T47D (cell line): ENCODE data around the gene DTX4.

ENCODE experiments used
- DNase-seq, 2 experiments: peaks; one replicate each; pipeline versions ENCODE4 v3.0.0 to v3.0.0-alpha.2; 2011 to 2012; ENCODE audit warnings: low read depth in 1 of 2, low spot score in 1 of 2
- JUND ChIP-seq: IDR thresholded peaks from 2 replicates; pipeline ENCODE4 v1.6.1; 2012; ENCODE audit warnings: low read depth
- in situ Hi-C: cut with HindIII; loops from 2 replicates; pipeline ENCODE4 v1.10.0; 2016; ENCODE audit warnings: low sequenced_read_pairs, low pct_unique_long_range_greater_than_20kb

DTX4 gene

GRCh38 chr11:59204746-59205145, 32.8 kb downstream of the DTX4 start:
- DNase-seq: no peak
- TF ChIP-seq JUND: no peak
- in situ Hi-C loops: no loop called here

- no peak for TF ChIP-seq JUND
- in situ Hi-C loops: no loop called here
- no peak for DNase-seq
Observed at GRCh38 chr11:59205648-59206047, 33.7 kb downstream of the DTX4 start.

DNA sequence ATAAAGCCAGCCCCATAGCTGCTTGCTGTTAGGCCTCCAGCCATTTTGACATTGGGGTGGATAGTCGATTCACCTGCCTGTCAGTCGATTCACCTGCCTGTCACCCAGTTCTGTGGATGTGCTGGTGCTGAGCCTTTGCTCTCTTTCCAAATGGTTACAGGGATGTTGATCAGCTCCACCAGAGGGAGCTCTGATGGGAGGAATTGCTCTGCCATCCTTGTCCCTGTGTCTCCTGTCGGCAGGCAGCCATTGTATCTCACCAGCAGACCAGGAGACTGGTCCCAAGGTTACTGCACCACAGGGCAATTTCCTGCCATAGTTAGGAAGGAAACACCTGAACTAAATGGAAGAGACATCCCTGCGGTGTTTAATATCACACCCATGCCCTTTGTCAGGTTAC, 34.7 kb downstream of the DTX4 start:
- in situ Hi-C loops: no loop called here
- no peak for TF ChIP-seq JUND
- DNase-seq: peak; percentile 38 to 79

GRCh38 chr11:59207988-59208451, 36.1 kb downstream of the DTX4 start:
- in situ Hi-C loops: no loop called here
- no peak for TF ChIP-seq JUND
- DNase-seq: peak; percentile 42 to 75

DNA sequence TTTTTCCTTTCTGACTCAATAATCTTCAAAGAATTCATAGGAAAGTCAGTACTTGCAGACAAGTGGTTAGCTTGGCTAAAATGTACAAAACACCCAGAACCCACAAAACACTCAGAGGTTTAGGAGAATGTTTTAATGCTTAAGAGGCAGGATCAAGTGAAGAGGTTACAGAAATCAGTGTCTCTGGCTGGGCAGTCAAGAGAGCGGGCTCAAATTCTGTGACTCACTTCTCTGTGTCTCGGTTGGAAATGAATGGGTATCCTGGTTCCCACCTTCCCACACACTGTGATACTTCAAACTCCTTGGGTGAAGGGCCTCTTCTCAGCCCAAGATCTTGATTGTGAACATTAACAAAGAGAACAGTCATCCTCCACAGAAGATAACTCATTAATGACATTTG, 37.0 kb downstream of the DTX4 start:
- DNase-seq: no peak
- no peak for TF ChIP-seq JUND
- in situ Hi-C loops: no loop called here

DNA sequence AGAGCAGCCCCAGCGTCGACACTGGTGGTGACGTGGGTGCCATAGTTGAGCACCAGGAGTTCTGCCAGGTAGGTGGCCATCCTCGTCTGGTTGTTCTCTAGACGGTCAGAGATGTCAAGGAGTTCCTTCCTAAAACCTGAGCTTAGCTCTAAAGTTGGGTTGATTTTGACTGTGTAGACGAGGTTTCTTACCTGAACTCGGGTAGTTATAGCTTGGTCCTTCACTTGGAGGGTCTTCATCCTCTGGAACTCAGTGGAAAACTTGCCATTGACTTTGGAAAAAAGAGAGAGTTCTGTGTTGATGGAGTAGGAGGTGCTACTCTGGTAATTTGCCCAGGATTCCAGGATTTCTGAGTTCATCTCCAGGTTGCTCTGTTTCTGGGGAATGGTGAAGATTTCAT, 40.3 kb downstream of the DTX4 start:
- in situ Hi-C loops: no loop called here
- TF ChIP-seq JUND: no peak
- no peak for DNase-seq

DNA sequence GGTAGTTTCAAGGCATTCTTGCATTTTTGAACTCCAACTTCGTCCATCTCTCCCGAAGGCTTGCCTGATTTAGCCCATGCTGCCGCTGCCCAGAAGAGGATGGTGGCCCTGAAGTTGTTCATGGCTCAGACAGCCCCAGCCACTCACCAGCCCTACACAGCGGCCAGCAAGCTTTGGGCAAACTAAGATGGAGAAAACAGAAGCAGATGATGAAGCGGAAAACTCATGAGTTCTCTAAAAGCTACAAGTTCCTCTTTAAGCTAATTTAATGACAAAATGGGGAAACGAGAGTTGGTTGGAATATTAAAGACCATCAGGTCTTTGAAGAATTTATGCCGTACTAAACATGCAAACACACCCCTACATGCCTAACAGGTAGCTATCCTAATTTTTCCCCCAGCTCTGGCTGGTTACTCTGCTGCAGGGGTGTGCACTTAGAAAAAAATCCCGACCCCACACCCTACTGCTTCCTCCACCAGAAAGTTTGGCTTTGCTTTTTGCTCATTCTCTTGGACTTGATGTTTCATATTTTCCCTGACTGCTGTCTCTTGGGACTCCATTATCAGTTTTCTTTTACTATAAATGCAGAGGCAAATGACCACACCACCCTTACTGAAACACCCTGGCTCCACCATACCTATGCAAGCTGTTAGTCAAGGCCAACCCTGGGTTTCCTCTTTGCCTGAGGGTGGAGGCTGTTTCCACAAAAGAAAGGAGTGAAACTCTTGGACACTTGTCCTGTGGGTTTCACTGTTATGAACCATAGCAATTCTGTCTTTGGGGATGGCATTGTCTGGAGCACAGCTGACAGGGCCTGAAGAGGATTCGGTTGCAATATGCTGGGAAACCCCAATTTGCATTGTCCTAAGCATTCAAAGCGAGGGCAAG, 41.1 kb downstream of the DTX4 start, which contains the start of gene MPEG1:
TSS of gene MPEG1 (minus strand) at position 184 of the 888 bp plus-strand sequence. CDS start at position 122, 62 bp downstream.
- DNase-seq: no peak
- in situ Hi-C loops: no loop called here
- no peak for TF ChIP-seq JUND

GRCh38 chr11:59214141-59214893, 42.4 kb downstream of the DTX4 start:
- in situ Hi-C loops: no loop called here
- DNase-seq: no peak
- no peak for TF ChIP-seq JUND

- no peak for TF ChIP-seq JUND
- no peak for DNase-seq
- in situ Hi-C loops: no loop called here
Observed at GRCh38 chr11:59216641-59217564, 45.0 kb downstream of the DTX4 start.

DNA sequence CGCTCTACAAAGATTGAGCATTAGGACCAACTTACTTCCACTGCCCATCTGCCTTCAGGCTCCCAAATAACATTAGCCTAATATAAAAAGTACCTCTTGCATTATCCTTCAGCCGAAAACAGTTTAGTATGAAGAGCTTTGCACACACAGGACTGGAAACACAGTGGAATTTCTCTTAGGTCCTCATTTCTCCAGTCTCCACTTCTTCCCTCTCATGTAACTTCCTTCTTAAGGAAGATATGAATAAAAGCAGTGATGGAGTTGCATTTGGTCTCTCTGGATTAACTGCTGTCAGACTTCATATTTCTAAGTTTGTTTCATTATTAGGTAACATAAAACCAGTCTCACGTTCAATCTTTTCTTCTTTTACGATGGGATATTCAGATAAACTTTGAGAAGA, 46.4 kb downstream of the DTX4 start:
- in situ Hi-C loops: no loop called here
- no peak for TF ChIP-seq JUND
- DNase-seq: no peak

DNA sequence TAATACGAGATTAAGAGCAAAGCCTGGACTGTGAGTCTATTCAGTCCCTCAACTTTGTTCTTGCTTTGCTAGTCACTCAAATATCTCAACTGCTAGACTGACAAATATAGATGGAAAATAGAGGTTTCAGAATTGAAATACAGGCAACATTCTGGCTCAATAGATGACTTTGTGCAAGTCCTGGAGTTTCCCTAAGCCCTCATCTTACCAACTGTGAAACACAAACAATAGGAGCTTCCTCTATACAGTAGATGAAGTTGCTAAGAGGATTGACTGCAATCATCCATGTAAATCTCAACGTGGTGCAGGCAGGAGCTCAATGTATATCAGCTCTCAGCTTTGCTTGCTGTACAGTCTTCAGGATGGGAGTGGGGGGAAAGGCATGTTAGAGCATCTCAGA, 47.0 kb downstream of the DTX4 start:
- DNase-seq: no peak
- in situ Hi-C loops: no loop called here
- TF ChIP-seq JUND: no peak

- no peak for DNase-seq
- in situ Hi-C loops: no loop called here
- TF ChIP-seq JUND: no peak
Observed at GRCh38 chr11:59219836-59220235, 47.9 kb downstream of the DTX4 start.

GRCh38 chr11:59221441-59221840, 49.5 kb downstream of the DTX4 start:
- in situ Hi-C loops: no loop called here
- TF ChIP-seq JUND: no peak
- DNase-seq: no peak
